ENCODE results near the gene CLP1.
"Not testable (repeated sequence)": the region's sequence is repeated elsewhere in the genome, so short reads cannot be mapped to it uniquely, and the experiment has no call there.

Gene CLP1

GRCh38 chr11:57641011-57641807 is 16.4 kb upstream of the CLP1 start:
- DNase-seq, result peak in 1 of 2 donors; percentile 53

DNA sequence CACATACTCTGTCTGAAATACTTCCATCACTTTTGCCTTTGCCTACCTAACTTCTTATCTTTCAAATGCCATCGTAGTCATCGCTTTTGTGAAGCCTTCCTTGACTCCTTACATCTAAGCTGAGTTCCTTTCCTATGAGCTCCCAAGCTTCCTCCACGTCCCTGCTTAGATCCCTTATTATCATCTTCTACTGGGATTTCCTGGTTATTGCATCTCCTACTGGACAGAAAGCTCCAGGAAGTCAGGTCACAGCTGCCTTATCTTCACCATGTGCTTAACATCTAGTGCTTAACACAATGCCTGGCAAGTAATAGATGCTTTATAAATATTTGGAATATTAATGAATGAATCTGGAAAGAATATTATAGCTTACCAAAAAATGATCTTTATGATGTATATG is 13.8 kb upstream of the CLP1 start:
- no peak for DNase-seq

- DNase-seq, result peak; percentile 59 to 75
Observed at GRCh38 chr11:57644748-57645688, 12.5 kb upstream of the CLP1 start.

GRCh38 chr11:57645689-57646085 is 11.9 kb upstream of the CLP1 start:
- no peak for DNase-seq

DNA sequence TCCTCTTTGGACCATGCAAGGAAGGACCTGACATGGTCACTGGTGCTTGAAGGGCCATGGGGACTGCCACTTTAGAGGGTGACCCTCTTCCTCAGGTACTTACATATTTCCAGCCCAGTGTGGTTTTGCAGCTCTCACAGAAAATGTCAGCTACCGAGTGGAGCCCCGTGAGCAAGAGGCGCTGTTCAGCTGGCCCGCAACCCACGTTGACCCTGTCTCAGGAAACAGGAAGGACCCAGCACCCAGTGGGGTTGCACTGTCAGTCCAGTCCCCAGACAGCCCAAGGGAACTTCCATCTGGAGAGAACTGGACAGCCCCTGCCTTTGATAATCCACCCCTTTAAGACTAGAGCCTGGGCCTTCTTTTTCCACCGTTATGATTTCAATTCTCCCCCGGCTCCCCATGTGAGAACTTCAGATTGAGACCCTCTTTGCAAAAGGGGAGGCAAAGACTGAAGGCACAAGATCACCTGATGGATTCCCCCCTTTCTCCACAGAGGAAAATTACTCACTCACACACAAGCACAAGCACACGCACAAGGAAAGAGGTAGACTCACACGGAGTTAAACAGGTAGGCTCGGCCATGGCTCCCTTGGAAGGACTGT is 11.3 kb upstream of the CLP1 start:
- DNase-seq, result no peak

DNA sequence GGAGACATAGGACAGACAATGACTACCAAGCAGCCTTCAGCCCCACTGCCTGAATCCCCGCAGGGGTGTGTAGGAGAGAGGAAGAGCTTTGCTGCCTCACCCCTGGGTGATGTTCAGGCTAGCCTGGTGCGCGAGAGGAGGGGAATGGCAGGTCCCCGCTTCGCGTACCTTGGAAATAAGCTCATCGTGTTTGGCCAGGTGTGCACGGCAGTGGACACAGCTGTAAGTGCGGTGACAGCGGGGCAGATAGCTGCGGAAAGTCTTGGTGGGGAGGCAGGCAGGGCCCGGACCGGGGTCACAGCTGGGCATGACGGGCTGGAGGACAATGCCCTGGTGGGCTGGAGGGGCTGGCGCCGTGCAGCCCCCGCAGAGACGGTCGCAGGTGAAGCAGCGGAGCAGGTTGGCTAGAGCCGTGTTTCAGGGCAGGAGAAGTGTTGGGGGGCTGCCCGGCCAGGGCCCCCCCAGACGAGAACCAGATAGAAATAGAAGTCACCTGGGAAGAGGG is 10.7 kb upstream of the CLP1 start:
- DNase-seq, result no peak

GRCh38 chr11:57647372-57647771 is 10.2 kb upstream of the CLP1 start:
- DNase-seq, result no peak

DNA sequence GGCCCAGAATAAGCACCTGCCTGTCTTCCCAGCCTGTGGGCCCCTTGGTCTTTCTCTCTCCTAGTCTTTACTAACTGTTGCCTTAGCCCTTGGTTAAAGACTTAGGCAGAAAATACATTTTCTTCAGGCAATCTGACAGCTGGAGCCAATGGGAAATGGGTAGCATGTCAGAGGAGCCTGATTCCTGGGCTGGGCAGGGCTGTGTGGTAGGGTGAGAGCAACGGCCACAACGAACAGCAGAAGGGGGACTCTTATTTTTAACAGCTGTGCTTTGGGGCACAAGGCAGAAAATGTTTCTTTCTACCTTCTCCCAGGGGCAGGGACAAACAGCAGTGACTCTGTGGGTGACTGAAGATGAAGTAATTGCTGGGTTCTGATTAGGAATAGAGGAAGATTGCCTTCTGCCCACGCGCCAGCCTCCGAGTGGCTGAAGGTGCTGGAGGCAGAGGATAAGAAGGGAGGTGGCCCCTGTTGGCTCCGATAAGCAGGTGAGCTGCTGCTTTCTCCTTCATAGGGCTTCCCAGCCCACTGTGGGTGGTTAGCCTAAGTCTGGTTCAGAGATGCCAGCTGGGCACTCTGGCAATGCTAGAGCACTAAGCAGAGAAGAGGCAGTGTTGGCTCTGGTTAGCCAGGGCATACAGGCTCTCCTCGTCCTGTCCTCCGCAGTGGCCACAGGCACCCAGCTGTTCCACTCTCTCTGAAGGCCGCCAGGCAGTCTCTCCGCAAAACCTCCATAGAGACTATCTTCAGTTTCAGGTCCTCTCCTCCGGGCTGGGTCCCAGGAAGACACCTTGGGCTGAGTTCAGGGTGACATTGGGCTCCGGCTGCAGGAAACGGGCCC is 9.4 kb upstream of the CLP1 start:
- DNase-seq, result peak; percentile 14 to 36

- peak in 1 of 2 donors; percentile 35 for DNase-seq
Observed at GRCh38 chr11:57648801-57649735, 8.5 kb upstream of the CLP1 start.

GRCh38 chr11:57649826-57650738 is 7.5 kb upstream of the CLP1 start, which contains the start of gene YPEL4:
Gene YPEL4, minus strand, starts transcription at chr11:57649912. Its CDS starts 2,805 bp downstream, at chr11:57647107.
- DNase-seq, result peak; percentile 73 to 78

GRCh38 chr11:57650739-57651090 is 6.8 kb upstream of the CLP1 start:
- DNase-seq, result no peak

GRCh38 chr11:57651408-57651807 is 6.2 kb upstream of the CLP1 start:
- DNase-seq, result no peak

DNA sequence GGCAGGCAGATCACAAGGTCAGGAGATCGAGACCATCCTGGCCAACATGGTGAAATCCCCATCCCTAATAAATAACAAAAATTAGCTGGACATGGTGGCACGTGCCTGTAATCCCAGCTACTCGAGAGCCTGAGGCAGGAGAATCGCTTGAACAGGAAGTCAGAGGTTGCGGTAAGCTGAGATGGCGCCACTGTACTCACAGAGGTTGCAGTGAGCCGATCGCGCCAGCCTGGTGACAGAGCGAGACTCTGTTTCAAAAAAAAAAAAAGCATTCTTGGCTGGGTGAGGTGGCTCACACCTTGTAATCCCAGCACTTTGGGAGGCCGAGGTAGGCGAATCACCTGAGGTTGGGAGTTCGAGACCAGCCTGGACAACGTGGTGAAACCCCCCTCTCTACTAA is 5.3 kb upstream of the CLP1 start:
- DNase-seq, result not testable (repeated sequence)

DNA sequence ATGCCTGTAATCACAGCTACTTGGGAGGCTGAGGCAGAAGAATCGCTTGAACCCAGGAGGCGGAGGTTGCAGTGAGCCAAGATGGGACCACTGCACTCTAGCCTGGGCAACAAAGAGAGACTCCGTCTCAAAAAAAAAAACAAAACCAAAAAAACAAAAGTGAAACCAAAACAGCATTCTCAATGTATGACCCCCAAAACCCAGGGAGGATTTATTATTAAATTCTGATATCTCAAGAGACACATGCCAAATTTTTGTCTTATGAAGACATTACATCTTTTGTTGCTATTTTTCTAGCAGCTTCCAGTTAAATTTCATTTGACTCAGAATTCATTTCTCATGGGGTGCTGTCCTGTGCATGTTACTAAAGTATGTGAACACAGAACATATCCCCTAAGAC is 4.9 kb upstream of the CLP1 start:
- DNase-seq, result no peak

- no peak for DNase-seq
Observed at GRCh38 chr11:57653163-57653562, 4.4 kb upstream of the CLP1 start.

DNA sequence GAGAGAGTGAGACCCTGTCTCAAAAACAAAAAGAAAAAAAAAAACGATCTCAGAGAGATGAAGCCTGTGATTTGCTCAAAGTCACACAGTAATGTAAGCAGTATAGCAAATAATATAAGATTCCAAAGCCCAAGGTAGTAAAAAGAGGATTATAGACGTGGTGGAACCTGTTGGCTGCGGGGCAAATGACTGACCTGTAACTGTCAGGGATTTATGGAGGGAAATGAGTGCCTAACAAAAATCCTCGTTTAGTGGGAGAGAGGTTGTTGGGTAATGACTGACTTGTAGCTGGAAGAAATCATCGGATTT is 723 bp upstream of the CLP1 start:
- DNase-seq, result no peak

DNA sequence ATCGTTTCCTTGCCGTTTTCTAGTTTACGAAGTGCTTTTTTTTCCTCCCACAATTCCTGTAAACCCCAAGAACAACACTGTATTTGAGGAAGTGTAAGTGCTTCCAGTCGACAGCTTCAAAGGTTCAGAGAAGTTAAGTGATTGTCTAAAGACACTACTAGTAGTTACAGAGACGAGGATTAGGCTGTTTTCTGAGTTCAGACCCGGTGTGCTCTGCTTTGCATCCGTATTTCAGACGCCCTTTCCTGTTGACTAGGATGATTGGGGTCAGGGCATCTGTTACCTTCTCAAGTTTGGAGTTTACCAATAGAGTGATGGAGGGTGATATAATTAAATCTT is 430 bp downstream of the CLP1 start:
- DNase-seq, result no peak

GRCh38 chr11:57659669-57660068 is 2.1 kb downstream of the CLP1 start:
- DNase-seq, result no peak

- DNase-seq, result no peak
Observed at GRCh38 chr11:57662893-57663292, 5.3 kb downstream of the CLP1 start.

DNA sequence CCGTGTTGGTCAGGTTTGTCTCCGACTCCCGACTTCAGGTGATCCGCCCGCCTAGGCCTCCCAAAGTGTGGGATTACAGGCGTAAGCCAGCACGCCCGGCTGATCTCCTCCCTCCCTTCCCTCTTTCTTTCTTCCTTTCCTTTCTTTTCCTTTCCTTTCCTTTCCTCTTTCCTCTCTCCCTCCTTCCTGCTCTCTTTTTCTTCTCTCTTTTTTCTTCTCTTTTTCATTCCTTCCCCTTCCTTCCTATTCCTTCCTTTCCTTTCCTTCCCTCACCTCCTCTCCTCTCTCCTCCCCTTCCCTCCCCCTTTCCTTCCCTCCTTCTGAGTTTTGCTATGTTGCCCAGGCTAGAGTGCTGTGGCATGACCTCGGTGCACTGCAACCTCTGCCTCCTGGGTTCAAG is 6.4 kb downstream of the CLP1 start:
- no peak for DNase-seq

All from hippocampal formation (tissue), 2 donors.